Subcutaneous abdominal adipose tissue (tissue), 5 donors: ENCODE measurements around the gene LIPC.

Experiments used
- H3K27ac ChIP-seq: one replicate; pipeline ENCODE4 v1.7.0; 2013; ENCODE audit warnings: low read depth, mild to moderate bottlenecking, inconsistent platforms, low read length, moderate library complexity
- H3K27me3 ChIP-seq, 5 donors: one replicate each; pipeline ENCODE4 v1.7.0; 2013; ENCODE audit warnings: low read length in 5 of 5, inconsistent platforms in 1 of 5; ENCODE audit not compliant: control insufficient read depth in 5 of 5, insufficient read depth in 4 of 5
- H3K36me3 ChIP-seq, 5 donors: one replicate each; pipeline ENCODE4 v1.7.0; 2013; ENCODE audit warnings: low read length in 5 of 5; ENCODE audit not compliant: control insufficient read depth in 5 of 5, insufficient read depth in 5 of 5
- H3K4me1 ChIP-seq, 5 donors: one replicate each; pipeline ENCODE4 v1.7.0; 2013; ENCODE audit warnings: low read length in 5 of 5, mild to moderate bottlenecking in 3 of 5, moderate library complexity in 1 of 5; ENCODE audit not compliant: control insufficient read depth in 5 of 5, insufficient read depth in 5 of 5
- H3K4me3 ChIP-seq, 5 donors: one replicate each; pipeline ENCODE4 v1.7.0; 2013; ENCODE audit warnings: low read length in 5 of 5, low read depth in 1 of 5
- H3K9ac ChIP-seq, 5 donors: one replicate each; pipeline ENCODE4 v1.7.0; 2013; ENCODE audit warnings: low read length in 5 of 5, mild to moderate bottlenecking in 4 of 5, moderate library complexity in 3 of 5
- H3K9me3 ChIP-seq, 5 donors: one replicate each; pipeline ENCODE4 v1.7.0; 2013; ENCODE audit warnings: low read length in 5 of 5; ENCODE audit not compliant: control insufficient read depth in 5 of 5
- donor health status: healthy.
- donor health status: healthy.
- donor health status: healthy.
- donor health status: healthy.
- donor health status: healthy.

The LIPC gene

GRCh38 chr15:58431221-58432149 is at the start of gene LIPC:
LIPC (plus strand) TSS chr15:58431991; CDS start chr15:58432033, 42 bp downstream.
- H3K4me3 ChIP-seq: no peak within 1 kb of the TSS
- H3K4me1 ChIP-seq: peaks cover 2 to 24% (median 19%) of the 10 kb centered on the region in 5 donors
- no peaks in the 10 kb centered on the region for H3K36me3 ChIP-seq
- H3K27ac ChIP-seq: no peak within 1 kb of the TSS
- no peak within 1 kb of the TSS for H3K9ac ChIP-seq
- no peaks in the 10 kb centered on the region for H3K9me3 ChIP-seq
- no peaks in the 10 kb centered on the region for H3K27me3 ChIP-seq

DNA sequence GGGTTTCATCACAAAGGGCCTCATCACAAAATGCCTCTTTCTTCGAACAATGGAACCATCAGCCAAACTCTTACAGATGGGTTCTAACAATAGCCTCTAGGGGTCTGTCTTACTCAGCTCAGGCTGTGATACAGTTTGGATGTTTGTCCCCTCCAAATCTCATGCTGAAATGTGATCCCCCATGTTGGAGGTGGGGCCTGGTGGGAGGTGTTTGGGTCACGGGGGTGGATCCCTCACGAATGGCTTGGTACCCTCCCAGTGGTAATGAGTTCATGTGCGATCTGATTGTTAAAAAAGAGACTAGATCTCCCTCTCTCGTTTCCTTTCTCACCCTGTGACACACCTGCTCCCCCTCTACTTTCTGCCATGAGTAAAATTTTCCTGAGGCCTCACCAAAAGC is 47.9 kb upstream of the LIPC start:
- no peak overlapping the region for H3K9ac ChIP-seq
- H3K27ac ChIP-seq: no peak overlapping the region
- H3K4me3 ChIP-seq: no peak overlapping the region
- H3K27me3 ChIP-seq: no peaks in the 10 kb centered on the region
- H3K4me1 ChIP-seq: no peaks in the 10 kb centered on the region
- no peaks in the 10 kb centered on the region for H3K9me3 ChIP-seq
- no peaks in the 10 kb centered on the region for H3K36me3 ChIP-seq

GRCh38 chr15:58384667-58385066 is 47.1 kb upstream of the LIPC start:
- H3K36me3 ChIP-seq: no peaks in the 10 kb centered on the region
- H3K4me3 ChIP-seq: no peak overlapping the region
- H3K4me1 ChIP-seq: no peaks in the 10 kb centered on the region
- H3K27ac ChIP-seq: no peak overlapping the region
- H3K9me3 ChIP-seq: no peaks in the 10 kb centered on the region
- H3K9ac ChIP-seq: no peak overlapping the region
- H3K27me3 ChIP-seq: no peaks in the 10 kb centered on the region

- Histone ChIP-seq H3K4me3 (no peak overlapping the region), H3K27ac (peak overlapping the region; percentile 61), H3K36me3 (no peaks in the 10 kb centered on the region), H3K27me3 (no peaks in the 10 kb centered on the region), H3K9me3 (no peaks in the 10 kb centered on the region), H3K4me1 (no peaks in the 10 kb centered on the region), H3K9ac (no peak overlapping the region)
Observed at GRCh38 chr15:58386081-58386480, 45.7 kb upstream of the LIPC start.

DNA sequence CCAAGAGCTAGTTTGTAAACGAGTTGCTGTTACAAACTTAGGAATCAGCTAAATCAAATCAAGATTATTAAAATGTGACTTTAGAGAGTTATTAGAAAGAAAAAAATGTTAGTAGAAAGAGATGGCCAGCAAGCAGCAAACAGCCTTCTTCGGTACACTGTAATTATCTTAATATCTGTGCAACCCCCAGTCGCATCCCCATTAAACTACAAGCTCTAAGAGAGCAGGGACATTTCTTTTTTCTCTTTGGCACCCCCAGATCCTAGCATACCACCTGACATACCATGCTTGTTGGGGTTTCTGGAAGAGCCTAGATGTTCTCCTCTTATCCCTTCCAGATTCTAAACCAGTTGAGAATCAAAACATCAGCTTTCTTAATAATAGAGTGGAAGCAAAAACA is 45.1 kb upstream of the LIPC start:
- no peaks in the 10 kb centered on the region for H3K36me3 ChIP-seq

GRCh38 chr15:58387130-58387529 is 44.7 kb upstream of the LIPC start:
- Histone ChIP-seq H3K9ac (no peak overlapping the region), H3K4me1 (no peaks in the 10 kb centered on the region), H3K27ac (peak overlapping the region; percentile 61), H3K4me3 (no peak overlapping the region), H3K36me3 (no peaks in the 10 kb centered on the region), H3K27me3 (no peaks in the 10 kb centered on the region), H3K9me3 (no peaks in the 10 kb centered on the region)

More for the DNA sequence above, 45.1 kb upstream of the LIPC start:
- peak overlapping the region; percentile 61 for H3K27ac ChIP-seq
- H3K9ac ChIP-seq: no peak overlapping the region
- no peak overlapping the region for H3K4me3 ChIP-seq
- no peaks in the 10 kb centered on the region for H3K9me3 ChIP-seq
- no peaks in the 10 kb centered on the region for H3K4me1 ChIP-seq
- no peaks in the 10 kb centered on the region for H3K27me3 ChIP-seq

DNA sequence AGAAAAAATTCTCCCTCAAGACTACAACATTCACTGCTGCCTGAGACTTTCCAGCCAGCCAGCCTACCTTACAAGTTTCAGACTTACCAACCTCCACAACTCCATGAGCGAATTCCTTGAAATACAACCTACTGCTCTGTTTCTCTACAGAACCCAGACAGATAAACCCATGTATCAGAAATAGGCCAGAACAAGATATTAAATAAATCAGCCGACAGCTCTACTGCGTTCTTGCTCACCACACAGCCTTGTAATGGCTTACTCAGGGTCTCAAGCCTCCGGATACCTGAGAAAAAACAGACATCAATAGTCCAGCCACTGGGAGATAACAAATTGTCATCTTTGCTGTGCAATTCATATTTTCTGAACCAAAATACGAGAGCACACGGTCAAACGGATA is 43.6 kb upstream of the LIPC start:
- no peak overlapping the region for H3K9ac ChIP-seq
- H3K27me3 ChIP-seq: no peaks in the 10 kb centered on the region
- H3K27ac ChIP-seq: no peak overlapping the region
- no peak overlapping the region for H3K4me3 ChIP-seq
- H3K36me3 ChIP-seq: no peaks in the 10 kb centered on the region
- H3K9me3 ChIP-seq: no peaks in the 10 kb centered on the region
- no peaks in the 10 kb centered on the region for H3K4me1 ChIP-seq

DNA sequence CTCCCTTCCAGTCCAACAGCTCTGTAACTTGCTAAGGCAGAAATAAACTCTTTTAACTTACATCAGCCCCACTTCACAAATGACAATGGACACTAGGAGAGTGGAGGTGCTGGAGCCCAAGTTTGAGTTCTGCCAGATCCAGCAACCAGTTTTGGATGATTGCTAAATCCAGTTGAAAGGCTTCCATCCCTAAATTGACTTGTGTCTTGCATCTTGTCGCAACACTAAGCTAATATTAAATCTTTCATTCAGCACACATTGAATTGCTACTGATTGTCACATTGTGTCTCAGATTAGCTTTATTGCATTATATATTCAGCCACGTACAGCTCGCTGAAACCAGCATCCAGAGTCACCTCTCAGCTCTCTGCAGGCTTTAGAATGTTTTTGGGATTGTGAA is 41.7 kb upstream of the LIPC start:
- Histone ChIP-seq H3K4me1 (no peaks in the 10 kb centered on the region), H3K9ac (no peak overlapping the region), H3K4me3 (no peak overlapping the region), H3K27ac (no peak overlapping the region), H3K9me3 (no peaks in the 10 kb centered on the region), H3K36me3 (no peaks in the 10 kb centered on the region), H3K27me3 (peaks cover 0 to 3% (median 0%) of the 10 kb centered on the region in 5 donors)

DNA sequence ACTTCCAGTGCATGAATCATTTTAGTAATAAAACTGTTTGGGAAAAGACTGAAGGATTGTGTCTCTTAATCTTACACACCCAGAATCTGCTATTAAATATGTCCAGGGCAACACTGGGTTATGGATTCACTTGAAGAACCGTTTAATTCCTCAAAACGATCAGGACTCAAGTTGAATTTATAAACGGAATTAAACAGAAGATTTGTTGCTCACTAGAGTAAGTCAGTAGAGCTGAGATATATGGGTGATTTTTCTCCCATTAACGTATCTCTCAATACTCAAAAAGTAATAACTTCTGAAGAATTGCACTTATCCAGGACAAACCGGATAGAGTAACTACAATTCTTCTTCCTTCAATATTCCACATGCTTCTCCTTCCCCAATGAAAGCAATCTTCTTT is 41.1 kb upstream of the LIPC start:
- Histone ChIP-seq H3K27me3 (peaks cover 0 to 8% (median 0%) of the 10 kb centered on the region in 5 donors), H3K27ac (no peak overlapping the region), H3K9me3 (no peaks in the 10 kb centered on the region), H3K4me1 (no peaks in the 10 kb centered on the region), H3K36me3 (no peaks in the 10 kb centered on the region), H3K4me3 (no peak overlapping the region), H3K9ac (no peak overlapping the region)

GRCh38 chr15:58391088-58391487 is 40.7 kb upstream of the LIPC start:
- H3K27me3 ChIP-seq: peaks cover 0 to 8% (median 0%) of the 10 kb centered on the region in 5 donors
- no peaks in the 10 kb centered on the region for H3K36me3 ChIP-seq
- no peak overlapping the region for H3K9ac ChIP-seq
- no peak overlapping the region for H3K27ac ChIP-seq
- no peak overlapping the region for H3K4me3 ChIP-seq
- H3K9me3 ChIP-seq: no peaks in the 10 kb centered on the region
- H3K4me1 ChIP-seq: no peaks in the 10 kb centered on the region
